Subcutaneous abdominal adipose tissue (tissue), 5 donors: Measurements from ENCODE around the gene GPD1L.

ENCODE experiments used
- H3K27ac ChIP-seq: one replicate; pipeline ENCODE4 v1.7.0; 2013; ENCODE audit warnings: low read depth, mild to moderate bottlenecking, inconsistent platforms, low read length, moderate library complexity
- H3K27me3 ChIP-seq, 5 donors: one replicate each; pipeline ENCODE4 v1.7.0; 2013; ENCODE audit warnings: low read length in 5 of 5, inconsistent platforms in 1 of 5; ENCODE audit not compliant: control insufficient read depth in 5 of 5, insufficient read depth in 4 of 5
- H3K36me3 ChIP-seq, 5 donors: one replicate each; pipeline ENCODE4 v1.7.0; 2013; ENCODE audit warnings: low read length in 5 of 5; ENCODE audit not compliant: control insufficient read depth in 5 of 5, insufficient read depth in 5 of 5
- H3K4me1 ChIP-seq, 5 donors: one replicate each; pipeline ENCODE4 v1.7.0; 2013; ENCODE audit warnings: low read length in 5 of 5, mild to moderate bottlenecking in 3 of 5, moderate library complexity in 1 of 5; ENCODE audit not compliant: control insufficient read depth in 5 of 5, insufficient read depth in 5 of 5
- H3K4me3 ChIP-seq, 5 donors: one replicate each; pipeline ENCODE4 v1.7.0; 2013; ENCODE audit warnings: low read length in 5 of 5, low read depth in 1 of 5
- H3K9ac ChIP-seq, 5 donors: one replicate each; pipeline ENCODE4 v1.7.0; 2013; ENCODE audit warnings: low read length in 5 of 5, mild to moderate bottlenecking in 4 of 5, moderate library complexity in 3 of 5
- H3K9me3 ChIP-seq, 5 donors: one replicate each; pipeline ENCODE4 v1.7.0; 2013; ENCODE audit warnings: low read length in 5 of 5; ENCODE audit not compliant: control insufficient read depth in 5 of 5
- donor health status: healthy.
- donor health status: healthy.
- donor health status: healthy.
- donor health status: healthy.
- donor health status: healthy.

GPD1L gene

GRCh38 chr3:32147933-32148332 is 41.5 kb downstream of the GPD1L start:
- Histone ChIP-seq H3K27me3 (no peaks in the 10 kb centered on the region), H3K36me3 (peaks cover 8 to 38% (median 34%) of the 10 kb centered on the region in 5 donors), H3K4me3 (no peak overlapping the region), H3K9me3 (no peaks in the 10 kb centered on the region), H3K9ac (no peak overlapping the region), H3K4me1 (peaks cover 0 to 3% (median 3%) of the 10 kb centered on the region in 5 donors), H3K27ac (no peak overlapping the region)

- Histone ChIP-seq H3K9ac (no peak overlapping the region), H3K4me3 (no peak overlapping the region), H3K27me3 (no peaks in the 10 kb centered on the region), H3K4me1 (peaks cover 0 to 3% (median 3%) of the 10 kb centered on the region in 5 donors), H3K36me3 (peaks cover 8 to 39% (median 36%) of the 10 kb centered on the region in 5 donors), H3K27ac (no peak overlapping the region), H3K9me3 (no peaks in the 10 kb centered on the region)
Measured at GRCh38 chr3:32148351-32148750, 41.9 kb downstream of the GPD1L start.

DNA sequence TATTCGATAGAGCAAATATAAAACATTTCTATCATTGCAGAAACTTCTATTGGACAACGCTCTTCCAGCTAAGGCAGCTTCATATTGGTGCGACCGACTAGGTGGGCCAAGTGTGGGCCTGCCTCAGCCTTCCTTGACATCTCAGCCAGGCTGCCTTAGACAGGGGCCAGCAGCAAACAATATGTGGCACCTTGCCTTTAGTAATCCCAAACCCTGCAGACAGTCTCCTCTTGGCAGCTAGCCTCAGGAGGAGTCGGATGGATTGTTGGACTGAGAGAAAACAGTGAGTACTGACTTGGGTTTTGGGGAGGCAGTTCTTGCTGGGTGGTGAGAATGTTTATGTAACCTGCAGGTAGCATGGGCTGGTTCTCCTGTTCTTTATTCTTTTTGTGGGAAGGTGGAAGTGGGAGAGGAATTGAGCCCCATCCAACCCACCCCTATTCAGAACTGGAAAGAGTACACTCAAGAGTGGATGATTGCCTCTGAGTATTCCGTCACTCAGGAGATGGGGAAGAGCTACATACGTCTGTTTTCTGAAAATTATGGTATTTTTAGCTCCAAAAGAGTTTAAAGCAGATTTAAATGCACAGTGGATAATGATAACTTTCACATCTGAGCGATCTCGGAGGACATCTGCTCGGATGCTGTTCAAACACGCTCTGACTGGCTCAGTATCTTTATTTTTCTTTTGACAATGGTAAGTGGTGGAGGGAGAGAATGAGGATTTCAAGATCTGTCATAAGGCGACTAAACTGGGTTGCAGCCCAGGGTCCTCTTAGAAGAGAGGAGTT is 47.2 kb downstream of the GPD1L start:
- Histone ChIP-seq H3K36me3 (peaks cover 0 to 52% (median 37%) of the 10 kb centered on the region in 5 donors), H3K27me3 (no peaks in the 10 kb centered on the region), H3K27ac (no peak overlapping the region), H3K9ac (no peak overlapping the region), H3K4me3 (no peak overlapping the region), H3K9me3 (no peaks in the 10 kb centered on the region), H3K4me1 (no peaks in the 10 kb centered on the region)

DNA sequence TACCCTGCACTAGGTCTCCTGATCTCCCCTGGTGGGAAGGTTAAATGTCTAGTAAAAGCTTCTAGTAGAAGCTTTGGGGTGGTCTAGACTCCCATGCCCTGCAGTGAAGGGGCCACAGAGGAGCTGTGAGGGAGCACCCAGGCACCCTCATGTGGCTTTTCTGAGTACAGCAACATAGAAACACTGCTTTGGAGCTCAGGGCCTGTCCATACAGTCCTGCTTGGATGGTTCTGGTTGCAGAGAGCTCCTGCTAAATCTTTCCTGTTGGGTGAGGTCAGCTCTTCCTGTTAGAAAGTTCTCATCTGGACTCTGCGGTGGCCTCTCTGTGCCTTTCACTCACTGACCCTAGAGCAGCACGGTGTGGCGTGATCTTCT is 47.8 kb downstream of the GPD1L start:
- no peak overlapping the region for H3K9ac ChIP-seq
- no peak overlapping the region for H3K4me3 ChIP-seq
- H3K27me3 ChIP-seq = no peaks in the 10 kb centered on the region
- no peaks in the 10 kb centered on the region for H3K9me3 ChIP-seq
- H3K36me3 ChIP-seq = peaks cover 0 to 53% (median 37%) of the 10 kb centered on the region in 5 donors
- H3K4me1 ChIP-seq = no peaks in the 10 kb centered on the region
- H3K27ac ChIP-seq = no peak overlapping the region

GRCh38 chr3:32155117-32155516 is 48.7 kb downstream of the GPD1L start:
- Histone ChIP-seq H3K27me3 (no peaks in the 10 kb centered on the region), H3K4me3 (no peak overlapping the region), H3K4me1 (no peaks in the 10 kb centered on the region), H3K9me3 (no peaks in the 10 kb centered on the region), H3K27ac (no peak overlapping the region), H3K36me3 (peaks cover 0 to 54% (median 38%) of the 10 kb centered on the region in 5 donors), H3K9ac (no peak overlapping the region)

GRCh38 chr3:32157600-32158264 is 51.3 kb downstream of the GPD1L start:
- peaks cover 0 to 54% (median 37%) of the 10 kb centered on the region in 5 donors for H3K36me3 ChIP-seq
- H3K27ac ChIP-seq = no peak overlapping the region
- H3K4me1 ChIP-seq = no peaks in the 10 kb centered on the region
- no peaks in the 10 kb centered on the region for H3K9me3 ChIP-seq
- H3K9ac ChIP-seq = no peak overlapping the region
- no peaks in the 10 kb centered on the region for H3K27me3 ChIP-seq
- H3K4me3 ChIP-seq = no peak overlapping the region

GRCh38 chr3:32160706-32161214 is 54.3 kb downstream of the GPD1L start:
- Histone ChIP-seq H3K27me3 (no peaks in the 10 kb centered on the region), H3K4me3 (no peak overlapping the region), H3K27ac (no peak overlapping the region), H3K36me3 (peaks cover 8 to 50% (median 40%) of the 10 kb centered on the region in 5 donors), H3K4me1 (no peaks in the 10 kb centered on the region), H3K9ac (no peak overlapping the region), H3K9me3 (no peaks in the 10 kb centered on the region)

DNA sequence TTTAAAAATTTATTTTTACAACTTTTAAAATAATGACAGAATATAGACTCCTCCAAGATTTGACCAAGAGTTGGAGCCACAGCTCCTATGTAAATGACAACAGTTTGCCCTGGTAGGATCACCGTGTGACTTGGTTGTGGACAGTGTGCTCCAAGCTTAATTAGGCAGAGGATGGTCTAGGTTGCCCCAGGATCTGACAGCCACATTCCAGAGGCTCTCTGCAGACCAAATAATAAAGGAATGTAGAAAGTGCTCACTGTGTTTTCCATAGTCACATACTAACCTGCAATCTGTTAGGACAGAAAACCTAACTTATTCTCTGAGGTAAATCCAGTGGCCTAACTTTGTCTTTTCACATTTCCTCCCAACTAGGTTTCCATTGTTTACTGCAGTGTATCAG is 59.0 kb downstream of the GPD1L start:
- Histone ChIP-seq H3K9ac (no peak overlapping the region), H3K4me3 (no peak overlapping the region), H3K9me3 (no peaks in the 10 kb centered on the region), H3K36me3 (peaks cover 21 to 55% (median 44%) of the 10 kb centered on the region in 5 donors), H3K4me1 (no peaks in the 10 kb centered on the region), H3K27ac (no peak overlapping the region), H3K27me3 (no peaks in the 10 kb centered on the region)

GRCh38 chr3:32166654-32167053 is 60.2 kb downstream of the GPD1L start:
- H3K4me3 ChIP-seq = no peak overlapping the region
- no peaks in the 10 kb centered on the region for H3K4me1 ChIP-seq
- H3K9ac ChIP-seq = no peak overlapping the region
- H3K27ac ChIP-seq = no peak overlapping the region
- no peaks in the 10 kb centered on the region for H3K27me3 ChIP-seq
- H3K9me3 ChIP-seq = peaks cover 0 to 5% (median 2%) of the 10 kb centered on the region in 5 donors
- peaks cover 21 to 45% (median 36%) of the 10 kb centered on the region in 5 donors for H3K36me3 ChIP-seq

- Histone ChIP-seq H3K4me1 (peaks cover 0 to 5% (median 2%) of the 10 kb centered on the region in 5 donors), H3K36me3 (peaks cover 0 to 7% (median 2%) of the 10 kb centered on the region in 5 donors), H3K4me3 (no peak overlapping the region), H3K9ac (no peak overlapping the region), H3K27me3 (no peaks in the 10 kb centered on the region), H3K27ac (no peak overlapping the region), H3K9me3 (peaks cover 0 to 13% (median 4%) of the 10 kb centered on the region in 5 donors)
Measured at GRCh38 chr3:32172420-32172819, 66.0 kb downstream of the GPD1L start.
